ENCODE results near the gene PPM1E.
A peak's percentile ranks its signal among the peaks of the same experiment; 100 is the strongest.
"Not testable (repeated sequence)": the region's sequence is repeated elsewhere in the genome, so short reads cannot be mapped to it uniquely, and the experiment has no call there.

Gene PPM1E

GRCh38 chr17:58755577-58756245 lies at the start of gene PPM1E:
Gene PPM1E (plus strand): TSS chr17:58755854.
- peak; percentile 37 for FAIRE-seq

GRCh38 chr17:58706351-58707140 lies 49.1 kb upstream of the PPM1E start:
- DNase-seq (ENCODE audit: insufficient read length, low spot score) (no peak), FAIRE-seq (peak; percentile 84)

More at GRCh38 chr17:58755577-58756245, at the start of gene PPM1E:
- DNase-seq (ENCODE audit: insufficient read length, low spot score), result peak; percentile 72

- no peak for DNase-seq (ENCODE audit: insufficient read length, low spot score)
- peak; percentile 77 for FAIRE-seq
Observed at GRCh38 chr17:58710948-58711552, 44.6 kb upstream of the PPM1E start.

- no peak for FAIRE-seq
- no peak for DNase-seq (ENCODE audit: insufficient read length, low spot score)
Observed at GRCh38 chr17:58722274-58722673, 33.4 kb upstream of the PPM1E start.

GRCh38 chr17:58722696-58723095 lies 33.0 kb upstream of the PPM1E start:
- DNase-seq (ENCODE audit: insufficient read length, low spot score) (no peak), FAIRE-seq (peak; percentile 60)

- DNase-seq (ENCODE audit: insufficient read length, low spot score) (no peak), FAIRE-seq (peak; percentile 69)
Observed at GRCh38 chr17:58728798-58729197, 26.9 kb upstream of the PPM1E start.

- FAIRE-seq (no peak), DNase-seq (ENCODE audit: insufficient read length, low spot score) (no peak)
Observed at GRCh38 chr17:58730937-58731336, 24.7 kb upstream of the PPM1E start.

GRCh38 chr17:58734040-58734439 lies 21.6 kb upstream of the PPM1E start:
- FAIRE-seq, result no peak
- DNase-seq (ENCODE audit: insufficient read length, low spot score), result no peak

GRCh38 chr17:58734811-58735210 lies 20.8 kb upstream of the PPM1E start:
- no peak for DNase-seq (ENCODE audit: insufficient read length, low spot score)
- FAIRE-seq, result no peak

- FAIRE-seq (no peak), DNase-seq (ENCODE audit: insufficient read length, low spot score) (no peak)
Observed at GRCh38 chr17:58741121-58741625, 14.5 kb upstream of the PPM1E start.

- DNase-seq (ENCODE audit: insufficient read length, low spot score) (no peak), FAIRE-seq (no peak)
Observed at GRCh38 chr17:58747674-58748073, 8.0 kb upstream of the PPM1E start.

GRCh38 chr17:58749627-58750026 lies 6.0 kb upstream of the PPM1E start:
- DNase-seq (ENCODE audit: insufficient read length, low spot score); FAIRE-seq: not testable (repeated sequence)

- no peak for DNase-seq (ENCODE audit: insufficient read length, low spot score)
- no peak for FAIRE-seq
Observed at GRCh38 chr17:58753026-58753425, 2.6 kb upstream of the PPM1E start.

- DNase-seq (ENCODE audit: insufficient read length, low spot score), result no peak
- FAIRE-seq, result no peak
Observed at GRCh38 chr17:58755269-58755576, 431 bp upstream of the PPM1E start.

- FAIRE-seq (no peak), DNase-seq (ENCODE audit: insufficient read length, low spot score) (peak; percentile 23)
Observed at GRCh38 chr17:58756246-58757161, 850 bp downstream of the PPM1E start.

- no peak for DNase-seq (ENCODE audit: insufficient read length, low spot score)
- FAIRE-seq, result no peak
Observed at GRCh38 chr17:58757162-58757613, 1.5 kb downstream of the PPM1E start.

- DNase-seq (ENCODE audit: insufficient read length, low spot score), result no peak
- FAIRE-seq, result no peak
Observed at GRCh38 chr17:58758890-58759289, 3.2 kb downstream of the PPM1E start.

GRCh38 chr17:58759522-58759921 lies 3.9 kb downstream of the PPM1E start:
- DNase-seq (ENCODE audit: insufficient read length, low spot score), result no peak
- FAIRE-seq, result no peak

GRCh38 chr17:58760248-58760647 lies 4.6 kb downstream of the PPM1E start:
- DNase-seq (ENCODE audit: insufficient read length, low spot score), result no peak
- FAIRE-seq, result no peak

- FAIRE-seq, result no peak
- DNase-seq (ENCODE audit: insufficient read length, low spot score), result no peak
Observed at GRCh38 chr17:58763263-58763662, 7.6 kb downstream of the PPM1E start.

- DNase-seq (ENCODE audit: insufficient read length, low spot score), result no peak
- peak; percentile 49 for FAIRE-seq
Observed at GRCh38 chr17:58764373-58764772, 8.7 kb downstream of the PPM1E start.
